ENCODE measurements around the gene ZBTB4.
A peak's percentile ranks its signal among the peaks of the same experiment; 100 is the strongest.
"Not testable (repeated sequence)": the region's sequence is repeated elsewhere in the genome, so short reads cannot be mapped to it uniquely, and the experiment has no call there.

Gene ZBTB4

GRCh38 chr17:7491583-7491982 lies 12.2 kb upstream of the ZBTB4 start:
- DNase-seq (ENCODE audit: low spot score), result no peak

- no peak for DNase-seq (ENCODE audit: low spot score)
Measured at GRCh38 chr17:7490144-7490543, 10.7 kb upstream of the ZBTB4 start.

- DNase-seq (ENCODE audit: low spot score), result no peak
Measured at GRCh38 chr17:7486181-7486580, 6.8 kb upstream of the ZBTB4 start.

GRCh38 chr17:7484919-7485377 lies 5.5 kb upstream of the ZBTB4 start:
- DNase-seq (ENCODE audit: low spot score), result no peak

GRCh38 chr17:7484067-7484918 lies 4.9 kb upstream of the ZBTB4 start, which contains the start of gene POLR2A:
TSS of gene POLR2A (plus strand) at chr17:7484366.
- peak; percentile 98 for DNase-seq (ENCODE audit: low spot score)

GRCh38 chr17:7483255-7484066 lies 4.0 kb upstream of the ZBTB4 start:
- peak; percentile 94 for DNase-seq (ENCODE audit: low spot score)

- DNase-seq (ENCODE audit: low spot score), result not testable (repeated sequence)
Measured at GRCh38 chr17:7482742-7483088, 3.3 kb upstream of the ZBTB4 start.

GRCh38 chr17:7481842-7482741 lies 2.7 kb upstream of the ZBTB4 start:
- DNase-seq (ENCODE audit: low spot score), result not testable (repeated sequence)

- DNase-seq (ENCODE audit: low spot score), result not testable (repeated sequence)
Measured at GRCh38 chr17:7481275-7481674, 1.8 kb upstream of the ZBTB4 start, which contains the start of gene SLC35G6. TSS of gene SLC35G6 (plus strand) at chr17:7481446. CDS start at chr17:7481517, 71 bp downstream.

- DNase-seq (ENCODE audit: low spot score), result no peak
Measured at GRCh38 chr17:7480089-7480384, 606 bp upstream of the ZBTB4 start.

- peak; percentile 66 for DNase-seq (ENCODE audit: low spot score)
Measured at GRCh38 chr17:7478276-7479212, 887 bp downstream of the ZBTB4 start.

- DNase-seq (ENCODE audit: low spot score), result no peak
Measured at GRCh38 chr17:7477392-7478275, 1.8 kb downstream of the ZBTB4 start.

- no peak for DNase-seq (ENCODE audit: low spot score)
Measured at GRCh38 chr17:7476951-7477350, 2.5 kb downstream of the ZBTB4 start.

GRCh38 chr17:7476494-7476893 lies 2.9 kb downstream of the ZBTB4 start:
- no peak for DNase-seq (ENCODE audit: low spot score)

GRCh38 chr17:7475764-7476422 lies 3.5 kb downstream of the ZBTB4 start:
- DNase-seq (ENCODE audit: low spot score), result no peak

- DNase-seq (ENCODE audit: low spot score), result not testable (repeated sequence)
Measured at GRCh38 chr17:7474767-7475166, 4.7 kb downstream of the ZBTB4 start.

- DNase-seq (ENCODE audit: low spot score), result no peak
Measured at GRCh38 chr17:7471729-7472128, 7.7 kb downstream of the ZBTB4 start.

- not testable (repeated sequence) for DNase-seq (ENCODE audit: low spot score)
Measured at GRCh38 chr17:7470457-7470973, 8.9 kb downstream of the ZBTB4 start.

- not testable (repeated sequence) for DNase-seq (ENCODE audit: low spot score)
Measured at GRCh38 chr17:7469843-7470242, 9.6 kb downstream of the ZBTB4 start.
